ENCODE measurements around the gene SIVA1. TPM values are rescaled to one million over a fixed set of nuclear protein-coding genes. Genes with fewer than 3 reads are reported as not detected.

Gene SIVA1
- total RNA-seq, 1 donor from 2014 or later: 47.9 TPM

DNA sequence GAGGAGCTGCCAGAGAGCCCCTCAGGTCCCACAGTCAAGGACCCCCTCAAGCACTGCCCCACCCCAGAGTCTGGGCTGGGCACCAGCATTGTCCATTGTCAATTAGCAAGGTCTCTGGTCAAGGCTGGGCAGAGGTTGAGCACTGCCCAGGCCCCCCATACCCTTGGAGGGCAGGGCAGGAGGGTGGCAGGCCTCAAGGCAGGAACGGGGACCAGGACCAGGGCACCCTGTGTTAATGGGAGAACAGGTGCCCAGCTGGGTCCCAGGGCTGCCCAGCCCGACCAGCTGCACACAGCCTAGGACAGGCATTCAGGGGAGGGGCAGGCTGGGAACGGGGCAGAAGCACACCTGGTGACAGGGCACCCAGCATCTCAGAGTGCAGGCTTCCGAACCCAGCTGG, 18.4 kb downstream of the SIVA1 start:
- TF ChIP-seq, protein P1, sequence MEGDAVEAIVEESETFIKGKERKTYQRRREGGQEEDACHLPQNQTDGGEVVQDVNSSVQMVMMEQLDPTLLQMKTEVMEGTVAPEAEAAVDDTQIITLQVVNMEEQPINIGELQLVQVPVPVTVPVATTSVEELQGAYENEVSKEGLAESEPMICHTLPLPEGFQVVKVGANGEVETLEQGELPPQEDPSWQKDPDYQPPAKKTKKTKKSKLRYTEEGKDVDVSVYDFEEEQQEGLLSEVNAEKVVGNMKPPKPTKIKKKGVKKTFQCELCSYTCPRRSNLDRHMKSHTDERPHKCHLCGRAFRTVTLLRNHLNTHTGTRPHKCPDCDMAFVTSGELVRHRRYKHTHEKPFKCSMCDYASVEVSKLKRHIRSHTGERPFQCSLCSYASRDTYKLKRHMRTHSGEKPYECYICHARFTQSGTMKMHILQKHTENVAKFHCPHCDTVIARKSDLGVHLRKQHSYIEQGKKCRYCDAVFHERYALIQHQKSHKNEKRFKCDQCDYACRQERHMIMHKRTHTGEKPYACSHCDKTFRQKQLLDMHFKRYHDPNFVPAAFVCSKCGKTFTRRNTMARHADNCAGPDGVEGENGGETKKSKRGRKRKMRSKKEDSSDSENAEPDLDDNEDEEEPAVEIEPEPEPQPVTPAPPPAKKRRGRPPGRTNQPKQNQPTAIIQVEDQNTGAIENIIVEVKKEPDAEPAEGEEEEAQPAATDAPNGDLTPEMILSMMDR (IDR thresholded peaks at IDR 0.05): no peak
- ChIA-PET POLR2A (no interaction called here), CTCF (interaction anchor here (6.7 kb wide), 1 partner anchor 55 kb away, joined by 59 read pairs; no protein-coding TSS in a partner anchor)
- intact Hi-C loops (cut with micrococcal nuclease): no loop called here
- Mint-ChIP-seq H3K27me3 (no peaks in the 10 kb centered on the region), H3K9me3 (peaks cover 2% of the 10 kb centered on the region), H3K4me1 (peaks cover 3% of the 10 kb centered on the region), H3K36me3 (ENCODE audit: low read depth) (peaks cover 35% of the 10 kb centered on the region), H3K27ac (no peak overlapping the region), H3K4me3 (no peak overlapping the region)
- DNase-seq: no peak
- no peak for ATAC-seq (ENCODE audit: low read depth)

DNA sequence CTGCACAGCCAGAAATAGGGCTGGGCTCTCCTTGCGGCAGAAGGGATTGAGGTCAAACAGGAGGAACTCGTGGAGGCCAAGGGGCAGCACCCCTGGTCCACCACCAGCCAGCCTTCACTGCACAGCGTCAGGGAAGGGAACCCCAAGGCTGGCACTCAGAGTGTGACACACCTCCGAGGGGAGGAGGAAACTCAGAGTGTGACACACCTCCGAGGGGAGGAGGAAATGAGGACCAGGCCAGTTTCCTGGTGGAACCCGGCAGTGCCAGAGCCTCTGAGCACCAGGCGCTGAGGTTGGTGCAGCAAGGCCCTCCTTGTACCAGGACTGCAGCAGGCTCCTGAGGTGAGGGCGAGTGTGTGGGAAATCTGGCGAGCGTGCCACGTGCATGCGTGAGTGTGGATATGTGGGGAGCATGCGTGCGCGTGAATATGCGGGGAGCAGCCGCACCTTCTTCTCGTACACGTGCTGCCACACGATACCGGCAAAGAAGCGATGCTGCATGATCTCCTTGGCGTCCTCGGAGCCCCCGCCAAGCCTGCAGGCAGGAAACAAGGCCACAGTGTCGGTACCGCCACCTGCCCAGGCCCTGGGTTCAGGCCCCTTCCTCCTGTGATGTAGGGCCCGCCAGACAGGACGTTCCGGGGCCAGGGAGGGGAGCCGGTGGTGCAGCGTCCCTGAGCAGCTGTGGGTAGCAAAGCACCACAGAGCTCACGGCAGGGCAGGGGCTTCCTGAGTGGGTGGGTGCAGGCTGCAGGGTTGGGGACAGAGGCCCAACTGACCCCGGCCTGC, 19.2 kb downstream of the SIVA1 start:
- CTCF ChIA-PET: no interaction called here
- intact Hi-C loops (cut with micrococcal nuclease): no loop called here
- DNase-seq (no peak), ATAC-seq (ENCODE audit: low read depth) (no peak)
- TF ChIP-seq, protein P1 (IDR thresholded peaks at IDR 0.05): no peak
- Mint-ChIP-seq H3K4me1 (peaks cover 3% of the 10 kb centered on the region), H3K27me3 (no peaks in the 10 kb centered on the region), H3K36me3 (ENCODE audit: low read depth) (peaks cover 38% of the 10 kb centered on the region), H3K27ac (no peak overlapping the region), H3K4me3 (no peak overlapping the region), H3K9me3 (peaks cover 2% of the 10 kb centered on the region)
- POLR2A ChIA-PET: no interaction called here

DNA sequence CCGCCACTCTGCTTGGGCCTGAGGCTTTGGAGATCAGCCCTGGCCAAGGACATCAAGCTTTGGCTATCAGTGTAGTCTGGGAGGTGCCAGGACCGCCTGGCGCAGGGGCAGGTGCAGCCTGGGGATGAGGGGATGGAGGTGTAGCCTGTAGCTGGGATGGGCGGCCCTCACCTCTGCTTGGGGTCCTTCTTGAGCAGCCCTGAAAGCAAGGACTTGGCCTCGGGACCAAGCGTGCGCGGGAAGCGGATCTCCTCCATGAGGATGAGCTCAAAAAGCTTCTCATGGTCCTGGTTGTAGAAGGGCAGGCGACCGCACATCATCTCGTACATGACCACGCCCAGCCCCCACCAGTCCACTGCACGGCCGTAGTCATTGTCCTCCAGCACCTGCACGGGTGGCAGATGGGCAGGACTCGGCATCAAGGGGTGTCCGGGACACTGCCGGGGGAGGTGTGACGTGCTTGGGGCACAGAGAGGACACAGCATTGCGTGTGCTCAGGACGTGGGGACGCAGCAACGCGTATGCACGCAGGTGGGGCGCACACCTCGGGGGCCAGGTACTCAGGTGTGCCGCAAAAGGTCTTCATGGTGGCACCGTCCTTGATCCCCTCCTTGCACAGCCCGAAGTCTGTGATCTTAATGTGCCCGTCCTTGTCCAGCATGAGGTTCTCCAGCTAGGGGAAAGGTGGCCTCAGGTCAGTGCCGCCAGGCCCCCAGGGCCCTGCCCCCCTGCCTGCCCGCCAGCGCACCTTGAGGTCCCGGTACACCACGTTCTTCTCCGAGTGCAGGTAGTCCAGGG, 20.0 kb downstream of the SIVA1 start:
- ATAC-seq (ENCODE audit: low read depth): no peak
- Mint-ChIP-seq H3K36me3 (ENCODE audit: low read depth) (peaks cover 38% of the 10 kb centered on the region), H3K27ac (no peak overlapping the region), H3K4me3 (no peak overlapping the region), H3K27me3 (no peaks in the 10 kb centered on the region), H3K9me3 (peaks cover 2% of the 10 kb centered on the region), H3K4me1 (peaks cover 3% of the 10 kb centered on the region)
- no peak for DNase-seq
- TF ChIP-seq, protein P1 (IDR thresholded peaks at IDR 0.05): no peak
- POLR2A ChIA-PET: no interaction called here
- CTCF ChIA-PET: no interaction called here
- intact Hi-C loops (cut with micrococcal nuclease): no loop called here

DNA sequence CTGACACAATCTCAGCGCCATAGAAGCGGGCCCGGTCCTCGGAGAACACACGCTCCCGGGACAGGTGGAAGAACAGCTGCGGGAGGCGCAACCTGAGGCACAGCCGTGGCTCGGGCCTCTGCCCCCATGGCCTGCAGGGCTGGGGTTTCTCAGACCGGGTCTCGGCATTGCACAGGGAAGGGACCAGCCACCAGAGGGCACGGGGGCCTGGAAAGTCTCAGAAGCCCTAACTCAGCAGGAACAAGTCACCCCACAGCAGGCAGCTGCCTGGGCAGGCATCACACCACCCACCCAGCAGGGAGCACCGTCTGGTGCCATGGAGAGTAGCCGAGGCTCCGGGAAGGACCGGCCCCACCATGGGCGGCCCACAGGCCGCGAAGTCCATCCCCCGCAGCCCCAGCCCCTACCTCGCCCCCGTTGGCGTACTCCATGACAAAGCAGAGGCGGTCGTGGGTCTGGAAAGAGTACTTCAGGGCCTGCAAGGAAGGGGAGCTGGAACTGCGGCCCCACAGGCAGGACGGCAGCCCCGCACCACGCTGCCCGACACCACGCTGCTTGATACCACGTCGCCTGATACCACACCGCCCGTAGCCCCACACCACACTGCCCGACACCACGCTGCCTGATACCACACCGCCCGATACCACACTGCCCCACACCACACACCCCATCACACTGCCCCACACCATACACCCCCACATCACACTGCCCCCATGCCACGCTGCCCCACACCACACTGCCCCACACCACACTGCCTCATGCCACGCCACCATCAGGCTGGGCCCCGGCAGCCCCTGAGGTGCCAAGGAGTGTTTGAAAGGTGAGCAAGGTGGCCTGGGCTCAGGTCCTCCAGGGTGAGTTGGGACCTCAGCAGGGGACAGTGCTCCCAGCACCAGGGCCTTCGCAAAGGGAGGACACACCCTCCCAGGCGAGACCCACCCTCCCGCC, 20.8 kb downstream of the SIVA1 start:
- ATAC-seq (ENCODE audit: low read depth) (no peak), DNase-seq (no peak)
- Mint-ChIP-seq H3K36me3 (ENCODE audit: low read depth) (peaks cover 38% of the 10 kb centered on the region), H3K27me3 (no peaks in the 10 kb centered on the region), H3K4me1 (peaks cover 2% of the 10 kb centered on the region), H3K4me3 (no peak overlapping the region), H3K9me3 (peaks cover 2% of the 10 kb centered on the region), H3K27ac (no peak overlapping the region)
- ChIA-PET POLR2A (no interaction called here), CTCF (no interaction called here)
- intact Hi-C loops (cut with micrococcal nuclease): no loop called here
- TF ChIP-seq, protein P1 (IDR thresholded peaks at IDR 0.05): no peak
